Loucy (cell line): Measurements from ENCODE around the gene UTY.
"Not testable (repeated sequence)": the region's sequence is repeated elsewhere in the genome, so short reads cannot be mapped to it uniquely, and the experiment has no call there.

Source experiments
- H2AFZ ChIP-seq: fragments of 200-600 bp; sonication (generic); 2 replicates; pipeline ENCODE4 v1.6.0; 2016; ENCODE audit warnings: antibody characterized with exemption, mild to moderate bottlenecking, low read length, moderate library complexity
- H3F3A ChIP-seq: fragments of 200-600 bp; 2 replicates; pipeline ENCODE4 v1.6.0; 2016; ENCODE audit warnings: antibody characterized with exemption, low read depth, mild to moderate bottlenecking
- H3K27me3 ChIP-seq: fragments of 200-600 bp; sonication (generic); 2 replicates; pipeline ENCODE4 v1.6.1; 2014; ENCODE audit warnings: low read length, mild to moderate bottlenecking; ENCODE audit not compliant: insufficient read depth, poor library complexity, severe bottlenecking
- H3K36me3 ChIP-seq: fragments of 200-600 bp; sonication (generic); 2 replicates; pipeline ENCODE4 v1.6.1; 2016; ENCODE audit warnings: low read length; ENCODE audit not compliant: insufficient read depth
- H3K4me1 ChIP-seq: fragments of 200-600 bp; sonication (generic); 2 replicates; pipeline ENCODE4 v1.5.1; 2014; ENCODE audit warnings: low read length, mild to moderate bottlenecking; ENCODE audit not compliant: insufficient read depth, poor library complexity, severe bottlenecking
- H3K4me2 ChIP-seq: fragments of 200-600 bp; sonication (generic); 2 replicates; pipeline ENCODE4 v1.6.0; 2014; ENCODE audit warnings: antibody characterized with exemption, low read length, low read depth, mild to moderate bottlenecking; ENCODE audit not compliant: poor library complexity, severe bottlenecking
- H3K4me3 ChIP-seq: fragments of 200-600 bp; sonication (generic); 2 replicates; pipeline ENCODE4 v1.5.1; 2014; ENCODE audit warnings: low read length, mild to moderate bottlenecking, mixed read lengths; ENCODE audit not compliant: poor library complexity, severe bottlenecking
- H3K79me2 ChIP-seq: fragments of 200-600 bp; sonication (generic); 2 replicates; pipeline ENCODE4 v1.6.1; 2014; ENCODE audit warnings: low read length; ENCODE audit not compliant: insufficient read depth
- H3K9ac ChIP-seq: fragments of 200-600 bp; sonication (generic); 2 replicates; pipeline ENCODE4 v1.6.0; 2014; ENCODE audit warnings: mild to moderate bottlenecking, low read depth, low read length, moderate library complexity; ENCODE audit not compliant: poor library complexity, severe bottlenecking
- H3K9me2 ChIP-seq: fragments of 200-600 bp; sonication (generic); replicated peaks from 2 replicates; pipeline ENCODE4 v1.6.1; 2016; ENCODE audit warnings: low read depth, low read length, mixed read lengths
- H3K9me3 ChIP-seq: fragments of 200-600 bp; sonication (generic); 2 replicates; pipeline ENCODE4 v1.6.1; 2014; ENCODE audit warnings: mild to moderate bottlenecking, antibody characterized with exemption, low read length, low read depth; ENCODE audit not compliant: insufficient read depth
- H4K20me1 ChIP-seq: fragments of 200-600 bp; sonication (generic); 2 replicates; pipeline ENCODE4 v1.6.0; 2014; ENCODE audit warnings: antibody characterized with exemption, low read length, mild to moderate bottlenecking; ENCODE audit not compliant: insufficient read depth, poor library complexity, severe bottlenecking
- EZH2phosphoT487 ChIP-seq: fragments of 200-600 bp; IDR thresholded peaks from 2 replicates; pipeline ENCODE4 v1.6.1; 2018; ENCODE audit warnings: antibody characterized with exemption, mild to moderate bottlenecking, moderate library complexity, borderline replicate concordance
- TF ChIP-seq, protein P1 (sequence below): fragments of 200-600 bp; sonication (generic); conservative IDR thresholded peaks from 2 replicates; pipeline ENCODE4 v1.5.1; 2014; ENCODE audit warnings: mild to moderate bottlenecking, antibody characterized with exemption, low read length

UTY gene

DNA sequence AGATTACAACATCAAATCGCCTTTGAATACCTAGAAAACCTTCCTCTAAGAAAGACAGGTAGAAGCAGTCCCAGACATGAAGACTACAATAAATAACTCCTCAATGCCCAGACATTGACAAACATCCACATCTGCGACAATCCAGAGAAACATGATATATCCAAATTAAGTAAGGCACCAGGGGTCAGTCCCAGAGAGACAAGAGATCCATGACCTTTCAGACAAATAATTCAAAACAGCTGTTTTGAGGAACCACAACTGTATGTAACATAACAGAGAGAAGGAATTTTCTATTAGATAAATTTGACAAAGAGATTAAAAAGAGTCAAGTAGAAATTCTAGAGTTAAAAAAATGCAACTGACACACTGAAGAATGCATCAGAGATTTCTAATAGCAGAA is 200.3 kb downstream of the UTY start:
- H3K36me3 ChIP-seq, result no peaks in the 10 kb centered on the region
- H3K9ac ChIP-seq, result no peak overlapping the region
- no peaks in the 10 kb centered on the region for H3K9me3 ChIP-seq
- no peaks in the 10 kb centered on the region for H3K4me1 ChIP-seq
- H2AFZ ChIP-seq, result no peak overlapping the region
- no peaks in the 10 kb centered on the region for H3K79me2 ChIP-seq
- no peak for TF ChIP-seq EZH2phosphoT487
- TF ChIP-seq, protein P1, sequence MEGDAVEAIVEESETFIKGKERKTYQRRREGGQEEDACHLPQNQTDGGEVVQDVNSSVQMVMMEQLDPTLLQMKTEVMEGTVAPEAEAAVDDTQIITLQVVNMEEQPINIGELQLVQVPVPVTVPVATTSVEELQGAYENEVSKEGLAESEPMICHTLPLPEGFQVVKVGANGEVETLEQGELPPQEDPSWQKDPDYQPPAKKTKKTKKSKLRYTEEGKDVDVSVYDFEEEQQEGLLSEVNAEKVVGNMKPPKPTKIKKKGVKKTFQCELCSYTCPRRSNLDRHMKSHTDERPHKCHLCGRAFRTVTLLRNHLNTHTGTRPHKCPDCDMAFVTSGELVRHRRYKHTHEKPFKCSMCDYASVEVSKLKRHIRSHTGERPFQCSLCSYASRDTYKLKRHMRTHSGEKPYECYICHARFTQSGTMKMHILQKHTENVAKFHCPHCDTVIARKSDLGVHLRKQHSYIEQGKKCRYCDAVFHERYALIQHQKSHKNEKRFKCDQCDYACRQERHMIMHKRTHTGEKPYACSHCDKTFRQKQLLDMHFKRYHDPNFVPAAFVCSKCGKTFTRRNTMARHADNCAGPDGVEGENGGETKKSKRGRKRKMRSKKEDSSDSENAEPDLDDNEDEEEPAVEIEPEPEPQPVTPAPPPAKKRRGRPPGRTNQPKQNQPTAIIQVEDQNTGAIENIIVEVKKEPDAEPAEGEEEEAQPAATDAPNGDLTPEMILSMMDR, result no peak
- no peak overlapping the region for H3K4me2 ChIP-seq
- no peaks in the 10 kb centered on the region for H3K27me3 ChIP-seq
- no peaks in the 10 kb centered on the region for H3K9me2 ChIP-seq
- no peaks in the 10 kb centered on the region for H3F3A ChIP-seq
- no peak overlapping the region for H3K4me3 ChIP-seq
- no peaks in the 10 kb centered on the region for H4K20me1 ChIP-seq

GRCh38 chrY:13271706-13272105 is 208.1 kb downstream of the UTY start:
- no peaks in the 10 kb centered on the region for H3K36me3 ChIP-seq

GRCh38 chrY:13253941-13254440 is 225.8 kb downstream of the UTY start:
- H4K20me1 ChIP-seq, H3K4me3 ChIP-seq, H3K9me2 ChIP-seq, H2AFZ ChIP-seq, H3F3A ChIP-seq, H3K27me3 ChIP-seq, H3K4me1 ChIP-seq, H3K9ac ChIP-seq, H3K36me3 ChIP-seq, H3K9me3 ChIP-seq, H3K4me2 ChIP-seq, H3K79me2 ChIP-seq: not testable (repeated sequence)

More at GRCh38 chrY:13271706-13272105, 208.1 kb downstream of the UTY start:
- no peak overlapping the region for H2AFZ ChIP-seq
- H3K27me3 ChIP-seq, result no peaks in the 10 kb centered on the region
- no peaks in the 10 kb centered on the region for H3K9me2 ChIP-seq
- H3K4me3 ChIP-seq, result no peak overlapping the region
- H3K9me3 ChIP-seq, result no peaks in the 10 kb centered on the region
- TF ChIP-seq, protein P1, result no peak
- no peak for TF ChIP-seq EZH2phosphoT487
- no peaks in the 10 kb centered on the region for H3F3A ChIP-seq
- no peaks in the 10 kb centered on the region for H3K79me2 ChIP-seq
- H4K20me1 ChIP-seq, result no peaks in the 10 kb centered on the region
- no peaks in the 10 kb centered on the region for H3K4me1 ChIP-seq
- H3K4me2 ChIP-seq, result no peak overlapping the region
- H3K9ac ChIP-seq, result no peak overlapping the region

DNA sequence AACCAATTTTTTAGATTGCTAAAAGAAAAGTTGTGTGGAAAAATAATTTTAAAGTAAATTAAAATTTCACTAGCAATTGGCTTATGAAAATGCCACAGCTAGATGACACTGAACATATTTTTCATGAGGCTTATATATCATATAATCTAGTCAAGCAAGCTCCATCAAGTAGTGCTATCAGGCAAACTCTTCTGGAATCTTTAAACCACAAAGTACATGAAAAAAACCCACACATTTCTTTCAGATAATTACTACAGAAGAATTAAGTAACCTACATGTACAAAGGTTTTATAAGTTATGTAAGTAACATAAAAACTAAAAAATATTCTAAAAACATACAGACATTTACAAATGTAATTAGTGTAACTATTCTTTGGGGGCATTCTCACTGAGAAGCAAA is 229.4 kb downstream of the UTY start:
- Histone ChIP-seq H3K27me3 (no peaks in the 10 kb centered on the region), H3K9me2 (no peaks in the 10 kb centered on the region), H3F3A (no peaks in the 10 kb centered on the region), H3K9ac (no peak overlapping the region), H3K79me2 (no peaks in the 10 kb centered on the region), H3K4me3 (no peak overlapping the region), H4K20me1 (no peaks in the 10 kb centered on the region), H3K9me3 (no peaks in the 10 kb centered on the region), H2AFZ (no peak overlapping the region), H3K36me3 (no peaks in the 10 kb centered on the region), H3K4me2 (no peak overlapping the region), H3K4me1 (no peaks in the 10 kb centered on the region)
- no peak for TF ChIP-seq EZH2phosphoT487
- TF ChIP-seq, protein P1, result no peak
